GM18499 (cell line): ENCODE results near the gene LRGUK.

ENCODE experiments used
- ATAC-seq: cut with Tn5 transposase; IDR thresholded peaks from one replicate; pipeline ENCODE4 v1.9.1; 2021; ENCODE audit warnings: moderate number of reproducible peaks; ENCODE audit not compliant: insufficient read depth, unreplicated experiment

The LRGUK gene

DNA sequence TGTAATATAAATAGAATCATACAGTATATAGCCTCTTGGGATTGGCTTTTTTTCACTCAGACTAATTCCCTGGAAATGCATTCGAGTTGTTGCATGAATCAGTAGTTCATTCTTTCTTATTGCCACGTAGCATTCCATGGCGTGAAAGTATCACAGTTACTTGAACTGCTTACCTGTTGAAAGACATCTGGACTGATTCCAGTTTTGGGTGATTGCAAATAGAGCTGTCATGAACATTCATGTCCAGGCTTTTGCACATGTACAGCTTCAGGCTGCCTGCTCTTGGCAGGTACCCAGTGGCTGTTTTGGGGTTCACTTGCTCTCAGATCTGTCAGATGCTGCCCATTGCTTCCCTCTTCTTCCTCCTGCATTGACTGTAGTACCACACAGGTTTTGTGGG lies 54.9 kb downstream of the LRGUK start:
- ATAC-seq = no peak

DNA sequence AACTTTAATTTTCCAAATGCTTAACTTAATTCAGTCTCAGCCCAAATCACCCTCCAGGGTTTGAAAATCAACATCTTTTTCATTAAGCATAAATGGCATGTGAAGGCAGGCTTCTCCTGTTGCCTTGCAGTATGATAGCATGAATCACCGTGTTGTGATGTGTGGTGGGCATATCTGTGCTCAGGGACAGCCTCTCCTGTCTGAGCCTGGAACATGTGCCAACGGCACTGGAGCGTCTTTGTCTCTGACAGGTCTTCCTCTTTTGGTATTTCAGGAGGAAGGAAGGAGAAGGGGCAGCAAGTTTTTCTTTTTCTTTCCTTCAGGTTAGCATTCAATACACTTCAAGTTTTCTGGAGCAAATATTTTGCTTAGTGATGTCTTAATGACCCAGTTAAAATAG lies 57.6 kb downstream of the LRGUK start:
- no peak for ATAC-seq

DNA sequence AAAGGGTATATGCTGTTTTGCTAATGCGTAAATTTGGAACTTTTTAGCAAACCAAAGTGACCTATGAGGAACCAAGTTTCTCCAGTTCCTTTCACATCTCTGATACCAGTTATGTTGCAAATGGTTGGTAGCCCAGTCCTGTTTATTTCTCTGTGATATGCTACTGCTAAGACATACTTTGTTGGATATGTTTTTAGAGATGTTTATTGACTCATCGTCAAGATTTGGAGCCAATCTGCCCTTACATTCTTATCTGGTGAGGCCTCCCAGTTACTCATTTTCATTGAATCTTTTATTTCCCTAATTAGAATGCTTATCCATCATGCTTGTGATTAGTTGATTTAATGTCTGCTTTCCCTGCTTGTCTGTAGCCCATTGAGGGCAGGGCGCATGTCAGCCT lies 58.9 kb downstream of the LRGUK start:
- no peak for ATAC-seq

DNA sequence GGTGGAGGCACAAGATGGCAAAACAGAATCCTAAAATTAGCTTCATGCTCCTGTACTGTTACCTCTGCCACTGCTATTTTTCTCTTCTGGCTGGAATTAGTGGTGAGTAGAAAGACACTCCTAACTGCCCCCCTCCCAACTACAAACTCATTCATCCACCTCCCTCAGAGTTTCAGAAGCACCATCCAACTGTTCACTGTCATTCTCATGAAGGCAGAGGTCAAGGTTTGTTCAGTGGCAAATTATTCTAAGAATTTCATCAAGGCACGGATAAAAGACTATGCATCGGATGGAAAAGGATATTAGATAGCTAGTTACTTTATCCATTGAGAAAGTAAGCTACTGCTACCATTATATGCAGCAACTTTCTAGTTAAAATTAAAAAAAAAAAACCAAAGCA lies 59.7 kb downstream of the LRGUK start:
- ATAC-seq = no peak

DNA sequence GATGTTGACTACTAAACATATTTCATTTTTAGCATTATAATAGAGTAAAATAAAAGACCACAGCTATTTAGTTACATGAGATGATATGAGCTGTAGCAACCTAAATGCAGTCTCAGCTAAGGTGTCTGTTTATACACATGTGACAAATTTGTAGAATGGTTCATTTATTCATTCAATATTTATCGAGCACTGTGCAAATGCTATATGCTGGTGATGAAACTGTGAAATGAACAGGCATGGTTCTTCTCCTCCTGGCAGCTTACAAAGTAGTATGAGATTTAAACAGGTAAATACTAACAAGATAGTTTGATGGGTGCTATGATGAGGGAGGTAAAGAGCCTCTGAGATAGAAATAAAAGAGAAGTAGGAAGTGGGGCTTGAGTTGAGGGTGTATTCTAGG lies 60.8 kb downstream of the LRGUK start:
- ATAC-seq = no peak

DNA sequence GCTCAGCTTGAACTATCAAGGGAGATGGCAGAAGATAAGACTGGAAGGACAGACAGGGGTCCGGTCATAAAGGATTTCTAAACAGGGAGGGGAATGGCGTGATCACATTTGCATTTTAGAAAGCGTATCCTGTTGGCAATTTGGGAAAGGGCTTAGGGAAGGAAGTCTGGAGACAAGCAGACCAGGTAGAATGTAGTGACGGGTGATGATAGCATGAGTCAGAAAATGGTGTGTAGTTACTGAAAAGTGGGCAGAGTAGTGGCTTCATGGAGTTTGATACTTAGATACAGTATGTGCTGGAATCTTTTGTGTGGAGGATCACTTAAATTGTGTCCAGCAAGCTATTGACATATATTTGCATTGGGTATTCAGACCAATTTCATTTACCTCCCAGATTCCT lies 61.2 kb downstream of the LRGUK start:
- no peak for ATAC-seq

DNA sequence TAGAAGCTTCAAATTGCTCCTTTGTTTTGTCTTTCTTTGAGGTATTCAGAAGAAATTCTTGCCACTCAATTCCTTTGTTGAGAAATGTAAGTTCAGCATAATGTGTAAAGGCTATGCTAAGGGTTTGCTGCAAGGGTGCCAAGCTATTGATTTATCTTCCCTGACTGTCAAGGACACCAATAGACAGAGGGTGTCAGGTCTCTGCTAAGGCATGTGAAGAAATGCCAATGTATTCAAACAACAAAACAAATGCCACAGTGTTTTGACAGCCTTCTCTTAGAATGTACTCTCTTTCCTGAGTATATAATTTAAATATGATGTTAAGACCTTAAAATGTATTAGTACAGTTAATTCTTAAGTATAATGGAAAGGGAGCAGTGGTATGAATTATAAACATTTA lies 62.4 kb downstream of the LRGUK start:
- ATAC-seq = no peak

DNA sequence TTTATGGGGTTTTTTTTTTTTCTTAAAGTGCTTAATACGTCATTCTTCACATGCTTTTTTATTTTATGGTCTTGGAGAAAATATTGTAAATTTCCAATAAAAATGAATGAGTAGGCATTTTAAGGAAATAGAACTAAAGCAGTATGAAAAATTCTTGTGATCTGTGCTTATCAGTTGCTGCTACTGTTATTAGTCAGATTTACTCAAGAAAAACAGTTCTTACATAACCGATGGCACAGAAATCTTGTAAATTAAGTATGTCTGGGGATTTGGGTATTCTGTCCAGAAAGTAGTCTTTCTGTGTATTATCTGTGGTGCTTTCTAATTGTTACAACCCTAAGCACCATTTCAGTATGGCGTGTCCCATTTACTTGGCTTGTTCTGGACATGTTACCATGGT lies 64.7 kb downstream of the LRGUK start:
- no peak for ATAC-seq

DNA sequence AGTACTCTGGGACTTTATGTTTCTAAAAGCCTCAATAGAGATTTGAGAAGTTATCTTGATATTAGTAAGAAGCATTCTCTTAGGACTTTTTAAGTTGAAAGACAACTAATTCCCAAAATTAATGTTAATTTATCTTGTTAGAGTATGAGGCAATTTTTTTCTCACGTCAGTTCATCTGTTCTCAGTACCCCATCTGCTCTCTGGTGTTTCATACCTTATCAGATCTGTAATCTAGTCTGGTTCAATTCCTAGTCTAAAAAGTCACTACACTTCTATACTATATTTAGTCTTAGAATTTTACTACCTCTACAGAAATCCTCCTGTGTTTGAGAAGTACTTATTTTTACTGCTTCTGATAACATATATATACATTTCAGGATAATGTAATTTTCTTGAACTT lies 66.1 kb downstream of the LRGUK start:
- ATAC-seq = no peak

DNA sequence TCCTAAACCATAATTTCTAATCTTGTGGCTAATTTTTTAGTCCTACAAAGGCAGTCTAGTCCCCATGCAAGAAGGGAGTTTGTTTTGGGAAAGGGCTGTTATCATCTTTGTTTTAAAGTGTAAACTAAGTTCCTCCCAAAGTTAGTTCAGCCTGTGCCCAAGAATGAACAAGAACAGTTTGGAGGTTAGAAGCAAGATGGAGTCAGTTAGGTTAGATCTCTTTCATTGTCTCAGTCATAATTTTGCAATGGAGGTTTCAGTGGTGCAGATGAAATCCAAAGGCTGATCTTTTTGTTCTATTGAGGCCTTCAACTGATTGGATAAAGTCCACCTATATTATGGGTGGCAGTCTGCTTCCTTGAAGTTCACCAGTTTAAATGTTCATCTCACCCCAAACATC lies 68.1 kb downstream of the LRGUK start:
- ATAC-seq = no peak

DNA sequence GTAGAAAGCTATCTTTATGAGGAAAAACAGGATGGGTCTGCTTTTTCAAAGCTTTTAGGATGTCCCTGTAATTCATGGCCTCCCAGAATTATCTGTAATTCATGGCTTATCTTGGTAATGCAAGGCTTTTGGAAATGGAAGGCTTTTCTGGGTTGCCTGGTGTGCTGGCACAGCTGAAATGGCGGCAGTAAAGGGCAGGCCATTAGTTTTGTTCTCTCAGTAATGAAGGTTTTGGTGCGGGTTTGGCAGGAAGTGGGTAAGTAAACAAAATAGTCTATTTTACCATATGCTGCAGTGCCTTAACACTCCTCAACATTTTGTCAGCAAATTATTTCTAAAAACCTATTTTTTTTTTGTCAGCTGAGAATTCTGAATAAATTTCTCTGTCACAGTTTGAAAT lies 69.3 kb downstream of the LRGUK start:
- no peak for ATAC-seq

DNA sequence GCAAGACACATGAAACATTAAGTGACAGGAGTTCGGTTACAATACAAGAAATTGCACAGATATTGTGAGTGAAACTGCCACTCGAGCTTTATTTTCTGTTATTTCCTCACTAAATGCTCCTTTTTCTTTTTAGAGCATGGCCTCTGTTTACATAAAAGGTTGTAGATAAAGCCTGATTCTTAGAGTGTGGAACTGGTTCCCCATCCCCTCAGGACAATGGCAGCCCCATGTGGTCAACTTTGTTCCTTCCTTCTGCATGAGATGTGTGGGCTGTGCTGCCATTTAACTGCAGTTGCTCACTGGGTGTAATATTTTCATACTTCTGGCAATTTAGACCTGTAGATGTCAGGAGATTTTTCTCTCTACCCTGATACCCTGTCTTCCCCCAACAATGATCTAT lies 70.2 kb downstream of the LRGUK start:
- no peak for ATAC-seq

DNA sequence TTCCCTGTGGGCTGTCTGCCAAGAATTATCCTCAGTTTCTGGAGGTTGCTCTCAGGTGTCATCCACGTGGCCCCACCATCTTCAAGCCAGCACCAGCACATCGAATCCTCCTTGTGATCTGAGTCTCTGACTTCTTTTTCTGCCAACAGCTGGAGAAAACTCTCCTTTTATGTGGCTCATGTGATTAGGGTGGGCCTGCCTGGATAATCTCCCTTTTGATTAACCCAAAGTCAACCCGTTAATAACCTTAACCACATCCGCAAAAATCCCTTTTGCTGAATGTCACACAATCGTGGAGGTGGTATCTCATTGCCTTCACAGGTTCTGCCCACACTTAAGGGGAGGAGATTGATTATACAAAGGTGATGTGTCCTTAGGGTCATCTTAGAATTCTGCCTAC lies 73.8 kb downstream of the LRGUK start:
- no peak for ATAC-seq

DNA sequence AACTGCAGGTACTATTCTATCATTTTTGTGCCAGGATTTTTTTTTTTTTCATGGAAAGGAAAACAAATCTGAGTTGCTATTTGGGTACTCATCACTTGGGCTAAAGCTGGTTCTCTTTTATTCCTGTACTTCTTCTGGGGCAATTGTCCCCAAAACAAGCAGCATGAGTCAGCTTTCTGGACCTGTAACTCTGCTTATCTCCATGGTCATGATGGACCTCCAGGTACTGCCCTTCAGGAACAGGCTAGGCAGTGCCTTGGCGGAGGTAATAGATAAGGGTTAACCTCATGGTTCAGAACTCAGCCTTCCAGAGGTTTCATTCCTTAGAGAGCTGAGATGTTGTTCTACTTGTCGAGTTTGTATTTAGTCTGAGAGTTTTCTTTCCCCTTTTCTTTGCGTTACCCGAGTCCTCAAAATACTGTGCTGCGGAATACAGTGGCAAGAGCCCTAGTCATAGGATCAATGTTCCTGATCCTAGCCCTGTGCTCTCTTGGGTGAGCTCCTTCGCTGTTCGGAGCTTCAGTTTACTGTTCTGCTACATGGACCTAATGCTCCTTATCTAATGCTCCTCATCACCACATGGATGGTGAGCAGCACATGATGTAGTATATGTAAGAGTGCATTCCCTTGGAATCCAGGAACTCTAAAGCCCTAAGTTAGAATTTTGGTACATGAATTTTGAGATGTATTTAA lies 74.6 kb downstream of the LRGUK start:
- ATAC-seq = no peak

DNA sequence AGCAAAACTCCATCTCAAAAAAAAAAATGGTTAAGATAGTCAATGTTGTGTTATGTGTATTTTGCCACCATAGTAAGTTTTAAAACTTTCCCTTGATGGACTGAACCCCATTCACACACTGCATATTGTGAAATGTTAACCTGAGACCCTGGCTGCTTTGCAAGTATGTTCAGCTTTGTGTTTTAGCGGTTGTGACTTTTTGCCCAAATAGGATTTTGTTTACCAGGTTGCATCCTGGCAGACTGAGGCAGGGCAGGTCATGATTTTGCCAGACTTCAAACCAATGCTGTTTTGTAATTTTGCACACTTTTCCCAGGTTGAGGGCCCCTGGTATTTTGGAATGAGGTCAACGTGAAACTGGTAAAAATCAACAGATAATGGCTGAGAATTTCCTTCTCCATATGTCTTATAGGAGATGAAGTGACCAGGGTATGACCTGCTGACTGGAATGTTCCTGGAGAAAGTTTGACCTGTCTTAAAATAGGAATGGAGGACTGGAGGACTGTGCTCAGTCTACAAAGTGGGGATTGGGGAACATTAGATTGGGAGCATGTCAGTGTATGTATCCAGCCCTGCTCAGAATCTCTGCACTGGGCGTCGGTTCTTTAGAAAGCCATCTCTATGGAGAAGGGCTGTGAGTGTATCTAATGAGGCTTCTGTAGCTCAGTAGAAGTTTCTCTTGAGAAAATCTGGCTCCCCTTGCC lies 76.2 kb downstream of the LRGUK start:
- ATAC-seq = no peak

DNA sequence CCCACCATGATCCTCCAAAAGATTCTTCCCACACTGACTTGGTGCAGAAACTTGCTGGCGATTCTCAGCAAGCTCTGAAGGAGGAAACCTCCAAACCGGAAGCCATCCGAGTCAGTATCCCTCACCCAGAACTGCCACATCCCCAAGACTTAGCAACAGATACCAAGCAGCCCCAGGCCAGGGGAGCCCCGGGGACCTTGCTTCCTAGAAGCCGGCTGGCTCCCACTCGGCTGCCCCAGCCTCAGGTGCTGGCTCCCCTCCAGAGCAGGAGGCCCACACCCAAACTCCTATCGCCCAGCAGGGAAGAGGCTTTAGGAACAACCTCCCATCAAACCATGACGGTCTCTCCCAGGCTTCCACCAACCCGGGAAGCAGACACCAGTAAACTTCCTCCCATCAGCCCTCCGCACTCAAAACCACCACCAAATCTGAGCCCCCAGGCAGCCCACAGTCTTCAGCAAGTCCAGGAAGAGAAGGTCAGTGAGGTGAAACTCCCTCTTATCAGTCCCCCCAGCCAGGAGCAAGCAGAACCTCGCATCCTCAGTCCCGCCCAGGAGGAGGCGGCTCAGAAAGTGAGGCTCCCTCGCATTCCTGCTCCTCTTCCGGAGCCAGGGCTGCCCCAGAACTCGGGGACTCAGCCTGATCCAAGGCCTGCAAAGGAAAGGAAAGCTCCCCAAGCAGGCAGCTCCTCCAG lies 82.3 kb downstream of the LRGUK start:
- ATAC-seq = no peak

DNA sequence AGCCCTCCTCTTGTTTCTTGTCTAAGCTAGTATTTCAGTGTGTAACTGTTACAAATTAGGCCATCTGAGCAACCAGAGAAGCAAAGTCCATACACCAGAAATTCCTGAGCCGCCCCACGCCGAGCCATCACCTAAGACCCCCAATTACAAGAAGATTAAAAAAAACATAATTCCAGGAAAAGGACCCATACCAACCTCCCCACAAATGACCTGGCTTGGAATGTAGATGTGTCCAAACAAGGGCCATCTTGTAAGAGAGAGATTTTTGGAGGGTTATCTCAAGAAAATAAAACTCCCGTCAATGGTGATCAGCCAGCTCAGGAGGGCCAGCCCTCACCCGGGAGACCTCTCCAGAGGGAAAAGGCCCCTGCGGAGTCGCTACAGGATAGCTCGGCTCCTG lies 83.1 kb downstream of the LRGUK start:
- ATAC-seq = no peak

DNA sequence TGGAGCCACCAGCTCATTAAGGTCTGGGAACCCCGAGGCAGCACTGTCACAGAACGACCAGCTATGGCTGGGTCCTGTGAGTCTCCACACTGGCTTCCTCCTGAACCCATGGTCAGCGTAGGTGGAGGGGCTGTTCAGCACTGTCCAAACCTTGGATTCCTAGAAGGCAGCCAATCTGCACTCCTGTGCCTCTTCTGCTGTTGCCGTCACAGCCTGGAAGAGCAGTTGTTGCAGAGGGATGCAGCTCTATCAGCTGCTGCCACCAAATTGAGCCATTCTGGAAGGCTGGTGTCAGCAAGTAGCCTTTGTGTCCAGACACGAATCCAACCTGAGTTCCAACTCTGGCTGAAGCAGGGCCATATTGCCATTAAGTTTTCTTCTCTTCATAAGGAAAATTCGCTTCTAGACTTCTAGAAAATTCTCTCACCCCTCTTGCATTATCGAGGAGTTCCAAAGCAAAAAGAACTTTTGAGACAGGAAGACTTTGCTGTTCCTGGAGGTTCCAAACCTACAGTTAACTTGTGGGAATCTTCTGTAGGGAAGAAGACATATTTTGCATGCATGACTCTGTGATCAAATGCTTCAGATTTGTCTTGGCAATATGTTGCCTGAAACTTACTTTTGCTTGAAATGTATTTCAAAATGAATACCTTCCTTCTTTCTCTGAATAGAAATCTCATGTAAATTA lies 84.0 kb downstream of the LRGUK start:
- no peak for ATAC-seq

DNA sequence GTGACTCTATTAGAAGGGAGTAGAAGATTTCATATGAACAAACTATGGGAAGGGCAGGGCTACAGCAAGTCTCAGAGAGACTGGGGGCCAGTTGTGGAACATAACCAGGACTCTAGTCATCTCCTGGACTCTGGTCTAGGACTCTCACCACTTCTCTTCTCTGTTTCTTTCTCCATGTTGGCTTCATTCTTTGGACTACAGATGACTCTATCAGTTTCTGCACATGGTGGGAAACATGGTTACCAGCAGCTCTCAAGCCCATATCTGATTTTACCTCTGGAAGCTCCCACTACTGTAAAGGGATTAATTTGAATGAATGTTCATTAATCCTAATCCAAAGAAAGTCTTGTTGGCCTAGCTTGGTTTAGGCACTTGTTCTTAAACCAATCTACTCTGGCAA lies 84.7 kb downstream of the LRGUK start:
- ATAC-seq = no peak

DNA sequence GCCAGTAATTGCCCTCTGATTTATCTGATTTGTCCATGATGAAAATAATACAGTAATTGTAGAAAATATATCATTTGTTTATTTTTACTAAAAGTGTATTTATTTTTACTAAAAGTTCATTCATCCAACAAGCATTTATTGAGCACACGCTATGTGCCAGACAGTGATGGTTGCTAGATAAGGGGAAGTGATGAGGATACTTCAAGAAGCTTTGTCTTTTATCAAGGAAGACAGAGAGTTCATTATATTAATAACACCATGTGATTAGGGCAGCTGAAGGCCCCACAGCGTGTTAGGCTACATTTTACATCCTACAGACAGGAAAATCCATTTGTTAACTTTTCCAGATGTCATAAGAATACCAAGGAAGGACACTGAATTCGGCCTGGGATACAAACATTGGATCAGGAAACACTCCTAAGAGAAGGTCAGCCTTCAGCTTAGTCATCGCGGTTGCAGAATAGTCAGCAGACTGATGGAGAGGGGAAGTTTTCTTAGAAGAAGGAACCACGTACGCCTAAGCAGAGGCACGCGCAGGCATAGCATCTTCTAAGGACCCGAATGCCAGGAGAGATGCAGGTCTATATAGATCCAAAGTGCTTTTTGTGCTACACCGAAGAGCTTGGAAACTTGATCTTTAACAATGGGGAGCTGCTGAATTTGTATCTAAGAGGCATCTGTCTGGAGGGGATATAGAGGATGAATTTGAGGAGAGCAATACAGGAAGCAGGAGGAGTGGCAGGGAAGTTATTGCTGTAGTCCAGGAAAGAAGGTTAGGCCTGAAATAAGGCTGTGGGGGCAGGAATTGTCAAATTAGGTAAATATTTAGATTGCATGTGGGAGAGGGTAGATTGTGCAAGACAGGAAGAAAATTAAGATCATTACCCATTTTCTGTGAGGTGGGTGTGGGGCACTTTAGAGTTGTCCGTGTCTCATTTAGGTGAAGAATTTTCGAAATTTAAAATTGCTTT lies 85.7 kb downstream of the LRGUK start:
- ATAC-seq = no peak
